ENCODE results near the gene ARFIP2. TPM values are rescaled to one million over a fixed set of nuclear protein-coding genes. Genes with fewer than 3 reads are reported as not detected.

The ARFIP2 gene
- total RNA-seq, 2 donors from 2014 or later: 56.5 to 56.8 TPM

- peaks cover 6% of the 10 kb centered on the region for H3K36me3 Mint-ChIP-seq (ENCODE audit: low read depth)
- WGBS, 2 experiments (ENCODE audit: insufficient coverage in 1 of 2, insufficient read length in 1 of 2): 96 to 100% methylated on average over 3 of the region's 3 CpGs
- Histone ChIP-seq H3K36me3 (ENCODE audit: control insufficient read depth, insufficient read depth, low read length) (peaks cover 3% of the 10 kb centered on the region), H3K4me3 (ENCODE audit: low read length) (no peak overlapping the region), H3K27me3 (ENCODE audit: control insufficient read depth, insufficient read depth, low read length, poor library complexity, severe bottlenecking) (no peaks in the 10 kb centered on the region), H3K27ac (ENCODE audit: low read depth, low read length) (no peak overlapping the region), H3K4me1 (ENCODE audit: control insufficient read depth, insufficient read depth, low read length) (peaks cover 3% of the 10 kb centered on the region), H3K9ac (ENCODE audit: extremely low read depth, low read length, poor library complexity, severe bottlenecking) (no peak overlapping the region), H3K9me3 (ENCODE audit: control insufficient read depth, low read length) (no peaks in the 10 kb centered on the region)
- no peaks in the 10 kb centered on the region for H3K27me3 Mint-ChIP-seq (ENCODE audit: insufficient read depth)
- no peak overlapping the region for H3K27ac Mint-ChIP-seq
- TF ChIP-seq CTCF (conservative IDR thresholded peaks at IDR 0.05): no peak
- H3K4me1 Mint-ChIP-seq: peaks cover 2% of the 10 kb centered on the region
- no peak for DNase-seq
- no peaks in the 10 kb centered on the region for H3K9me3 Mint-ChIP-seq
- no peak overlapping the region for H3K4me3 Mint-ChIP-seq
Observed at GRCh38 chr11:6502382-6502781, 21.3 kb upstream of the ARFIP2 start.

GRCh38 chr11:6498544-6498943 lies 17.4 kb upstream of the ARFIP2 start:
- no peaks in the 10 kb centered on the region for H3K9me3 Mint-ChIP-seq
- H3K27ac Mint-ChIP-seq: no peak overlapping the region
- Histone ChIP-seq H3K36me3 (ENCODE audit: control insufficient read depth, insufficient read depth, low read length) (peaks cover 14% of the 10 kb centered on the region), H3K4me1 (ENCODE audit: control insufficient read depth, insufficient read depth, low read length) (peaks cover 3% of the 10 kb centered on the region), H3K9me3 (ENCODE audit: control insufficient read depth, low read length) (no peaks in the 10 kb centered on the region), H3K27ac (ENCODE audit: low read depth, low read length) (no peak overlapping the region), H3K4me3 (ENCODE audit: low read length) (no peak overlapping the region), H3K9ac (ENCODE audit: extremely low read depth, low read length, poor library complexity, severe bottlenecking) (no peak overlapping the region), H3K27me3 (ENCODE audit: control insufficient read depth, insufficient read depth, low read length, poor library complexity, severe bottlenecking) (no peaks in the 10 kb centered on the region)
- peaks cover 3% of the 10 kb centered on the region for H3K4me1 Mint-ChIP-seq
- no peak overlapping the region for H3K4me3 Mint-ChIP-seq
- no peak for DNase-seq
- peaks cover 13% of the 10 kb centered on the region for H3K36me3 Mint-ChIP-seq (ENCODE audit: low read depth)
- 84 to 95% methylated on average over 2 to 5 of the region's 5 CpGs for WGBS, 2 experiments (ENCODE audit: insufficient coverage in 1 of 2, insufficient read length in 1 of 2)
- no peak for TF ChIP-seq CTCF (conservative IDR thresholded peaks at IDR 0.05)
- H3K27me3 Mint-ChIP-seq (ENCODE audit: insufficient read depth): no peaks in the 10 kb centered on the region

- H3K4me1 ChIP-seq (ENCODE audit: control insufficient read depth, insufficient read depth, low read length): peaks cover 3% of the 10 kb centered on the region
- no peaks in the 10 kb centered on the region for H3K27me3 Mint-ChIP-seq (ENCODE audit: insufficient read depth)
- no peak for TF ChIP-seq CTCF (conservative IDR thresholded peaks at IDR 0.05)
- 69 to 81% methylated on average over 5 to 7 of the region's 7 CpGs for WGBS, 2 experiments (ENCODE audit: insufficient coverage in 1 of 2, insufficient read length in 1 of 2)
- no peaks in the 10 kb centered on the region for H3K9me3 ChIP-seq (ENCODE audit: control insufficient read depth, low read length)
- peaks cover 14% of the 10 kb centered on the region for H3K36me3 ChIP-seq (ENCODE audit: control insufficient read depth, insufficient read depth, low read length)
- H3K9ac ChIP-seq (ENCODE audit: extremely low read depth, low read length, poor library complexity, severe bottlenecking): no peak overlapping the region
- no peak overlapping the region for H3K4me3 ChIP-seq (ENCODE audit: low read length)
- no peak overlapping the region for H3K27ac Mint-ChIP-seq
- H3K27ac ChIP-seq (ENCODE audit: low read depth, low read length): no peak overlapping the region
- no peak for DNase-seq
- no peaks in the 10 kb centered on the region for H3K9me3 Mint-ChIP-seq
- H3K4me1 Mint-ChIP-seq: peaks cover 3% of the 10 kb centered on the region
- no peak overlapping the region for H3K4me3 Mint-ChIP-seq
- H3K27me3 ChIP-seq (ENCODE audit: control insufficient read depth, insufficient read depth, low read length, poor library complexity, severe bottlenecking): no peaks in the 10 kb centered on the region
- peaks cover 16% of the 10 kb centered on the region for H3K36me3 Mint-ChIP-seq (ENCODE audit: low read depth)
Observed at GRCh38 chr11:6498121-6498520, 17.0 kb upstream of the ARFIP2 start.

Measured in endodermal cell (in vitro differentiated cells).